ENCODE results near the gene KLF15.

DNA sequence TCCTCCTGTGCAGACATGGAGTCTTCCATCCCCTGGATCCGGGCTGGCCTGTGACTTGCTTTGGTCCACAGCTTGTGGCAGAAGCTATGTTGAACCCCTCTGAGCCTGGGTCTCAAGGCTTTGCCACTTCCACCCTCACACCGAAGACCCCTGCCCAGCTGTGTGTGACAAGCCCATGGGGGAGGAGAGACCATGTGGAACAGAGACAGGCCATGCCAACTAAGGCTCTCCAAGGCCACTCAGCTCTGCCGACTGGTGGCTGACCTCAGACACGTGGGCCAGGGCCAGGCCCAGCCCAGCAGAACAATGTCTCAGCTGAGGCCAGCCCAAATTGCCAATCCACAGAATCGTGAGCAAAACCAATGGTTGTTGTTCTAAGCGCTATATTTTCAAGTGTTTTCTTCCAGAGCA lies 21.1 kb upstream of the KLF15 start:
- TF ChIP-seq CTCF (IDR thresholded peaks at IDR 0.05) (no peak), POLR2A (IDR thresholded peaks at IDR 0.05) (no peak)
